Activated T-cell treated with anti-CD3 and anti-CD28 coated beads for 1 hour (primary cell): Measurements from ENCODE around the gene MAP3K15.

Experiments used
- DNase-seq: peaks from one replicate; pipeline ENCODE4 v3.0.0-alpha.2; 2020; ENCODE audit warnings: low read depth

Gene MAP3K15, protein sequence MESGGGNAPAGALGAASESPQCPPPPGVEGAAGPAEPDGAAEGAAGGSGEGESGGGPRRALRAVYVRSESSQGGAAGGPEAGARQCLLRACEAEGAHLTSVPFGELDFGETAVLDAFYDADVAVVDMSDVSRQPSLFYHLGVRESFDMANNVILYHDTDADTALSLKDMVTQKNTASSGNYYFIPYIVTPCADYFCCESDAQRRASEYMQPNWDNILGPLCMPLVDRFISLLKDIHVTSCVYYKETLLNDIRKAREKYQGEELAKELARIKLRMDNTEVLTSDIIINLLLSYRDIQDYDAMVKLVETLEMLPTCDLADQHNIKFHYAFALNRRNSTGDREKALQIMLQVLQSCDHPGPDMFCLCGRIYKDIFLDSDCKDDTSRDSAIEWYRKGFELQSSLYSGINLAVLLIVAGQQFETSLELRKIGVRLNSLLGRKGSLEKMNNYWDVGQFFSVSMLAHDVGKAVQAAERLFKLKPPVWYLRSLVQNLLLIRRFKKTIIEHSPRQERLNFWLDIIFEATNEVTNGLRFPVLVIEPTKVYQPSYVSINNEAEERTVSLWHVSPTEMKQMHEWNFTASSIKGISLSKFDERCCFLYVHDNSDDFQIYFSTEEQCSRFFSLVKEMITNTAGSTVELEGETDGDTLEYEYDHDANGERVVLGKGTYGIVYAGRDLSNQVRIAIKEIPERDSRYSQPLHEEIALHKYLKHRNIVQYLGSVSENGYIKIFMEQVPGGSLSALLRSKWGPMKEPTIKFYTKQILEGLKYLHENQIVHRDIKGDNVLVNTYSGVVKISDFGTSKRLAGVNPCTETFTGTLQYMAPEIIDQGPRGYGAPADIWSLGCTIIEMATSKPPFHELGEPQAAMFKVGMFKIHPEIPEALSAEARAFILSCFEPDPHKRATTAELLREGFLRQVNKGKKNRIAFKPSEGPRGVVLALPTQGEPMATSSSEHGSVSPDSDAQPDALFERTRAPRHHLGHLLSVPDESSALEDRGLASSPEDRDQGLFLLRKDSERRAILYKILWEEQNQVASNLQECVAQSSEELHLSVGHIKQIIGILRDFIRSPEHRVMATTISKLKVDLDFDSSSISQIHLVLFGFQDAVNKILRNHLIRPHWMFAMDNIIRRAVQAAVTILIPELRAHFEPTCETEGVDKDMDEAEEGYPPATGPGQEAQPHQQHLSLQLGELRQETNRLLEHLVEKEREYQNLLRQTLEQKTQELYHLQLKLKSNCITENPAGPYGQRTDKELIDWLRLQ (N-terminal part only)

DNA sequence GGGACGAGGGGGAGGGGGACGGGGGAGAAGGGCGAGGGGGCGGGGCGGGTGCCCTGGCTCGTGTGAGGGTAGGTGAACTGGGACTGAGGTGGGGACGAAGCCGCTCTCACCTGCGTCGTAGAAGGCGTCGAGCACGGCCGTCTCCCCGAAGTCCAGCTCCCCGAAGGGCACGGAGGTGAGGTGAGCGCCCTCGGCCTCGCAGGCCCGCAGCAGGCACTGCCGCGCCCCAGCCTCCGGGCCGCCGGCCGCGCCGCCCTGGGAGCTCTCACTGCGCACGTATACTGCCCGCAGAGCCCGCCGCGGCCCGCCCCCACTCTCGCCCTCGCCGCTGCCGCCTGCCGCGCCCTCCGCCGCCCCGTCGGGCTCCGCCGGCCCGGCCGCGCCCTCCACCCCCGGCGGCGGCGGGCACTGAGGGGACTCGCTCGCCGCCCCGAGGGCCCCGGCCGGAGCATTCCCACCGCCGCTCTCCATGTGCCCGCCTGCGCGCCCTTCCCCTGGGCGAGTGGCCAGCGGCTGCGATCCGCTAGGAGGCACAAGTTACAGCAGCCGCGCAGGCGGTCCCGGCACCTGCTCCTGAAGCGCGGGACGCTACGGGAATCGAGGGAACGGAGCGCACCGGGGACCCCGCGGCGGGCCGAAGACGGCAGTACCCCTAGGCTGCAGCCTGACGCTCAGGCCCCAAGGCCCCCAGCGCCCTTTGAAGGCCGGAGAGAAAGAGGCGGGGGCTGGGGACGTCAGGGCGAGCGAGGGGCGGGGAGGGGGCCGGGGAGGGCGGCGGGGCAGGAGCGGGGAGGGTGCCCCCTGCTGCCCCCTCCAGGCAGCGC, at the start of gene MAP3K15:
Gene MAP3K15, minus strand, starts transcription at position 718 of the 824 bp plus-strand sequence. Its CDS starts 247 bp downstream, at position 471.
- DNase-seq = no peak

DNA sequence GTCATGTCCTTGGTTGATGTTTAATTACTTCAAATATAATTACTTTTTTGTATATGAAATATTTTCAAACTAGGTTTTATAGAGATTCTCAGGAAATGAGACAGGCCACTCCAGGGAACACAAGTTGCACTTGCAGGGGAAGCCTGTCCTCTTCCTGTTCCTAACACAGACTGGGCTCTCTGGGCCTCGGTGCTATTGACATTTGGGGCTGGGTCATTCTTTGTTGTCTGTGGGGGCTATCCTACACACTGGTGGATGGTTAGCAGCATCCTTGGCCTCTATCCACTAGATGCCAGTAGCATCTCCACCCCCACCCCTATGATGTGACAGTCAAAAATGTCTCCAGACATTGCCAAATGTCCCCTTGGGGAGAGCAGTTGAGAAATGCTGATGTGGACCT, 49.3 kb upstream of the MAP3K15 start:
- no peak for DNase-seq

DNA sequence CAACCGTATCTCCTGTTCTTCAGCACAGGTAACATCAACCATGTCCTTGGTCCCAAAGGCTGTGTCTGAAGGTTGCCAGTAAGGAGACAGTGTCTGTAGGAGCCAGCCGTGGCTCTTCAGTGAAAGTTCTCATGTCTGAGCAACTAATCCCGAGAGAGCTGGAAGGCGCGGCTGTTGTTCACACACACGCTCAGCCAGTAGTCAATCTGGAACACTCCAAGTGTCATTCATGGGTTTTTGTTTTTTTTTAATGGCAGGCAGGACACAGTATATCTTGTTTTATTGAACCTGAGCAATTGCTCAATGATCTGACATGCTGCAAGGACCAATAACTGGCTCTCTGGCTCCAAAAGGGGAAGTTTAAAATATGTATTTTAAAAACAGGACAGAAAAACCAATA, 48.4 kb upstream of the MAP3K15 start:
- no peak for DNase-seq

DNA sequence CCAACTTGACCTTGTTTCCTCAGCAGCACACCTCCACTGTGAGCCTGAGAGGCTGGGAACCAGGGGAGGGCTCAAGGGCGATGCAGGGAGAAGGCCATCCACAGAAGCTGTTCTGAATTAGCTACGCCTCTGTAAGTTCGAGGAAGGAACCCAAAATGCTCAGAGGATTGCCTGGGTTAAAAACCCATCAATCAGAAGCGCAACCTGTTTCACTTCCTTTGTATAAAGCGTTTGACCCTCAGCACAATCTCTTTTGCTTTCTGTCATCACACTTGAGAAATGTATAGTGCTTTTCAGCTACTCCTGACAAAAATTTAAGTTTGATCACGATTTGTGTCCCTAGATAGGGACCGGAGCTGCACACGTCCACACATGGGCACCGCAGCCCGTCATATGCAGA, 48.0 kb upstream of the MAP3K15 start:
- DNase-seq = no peak

DNA sequence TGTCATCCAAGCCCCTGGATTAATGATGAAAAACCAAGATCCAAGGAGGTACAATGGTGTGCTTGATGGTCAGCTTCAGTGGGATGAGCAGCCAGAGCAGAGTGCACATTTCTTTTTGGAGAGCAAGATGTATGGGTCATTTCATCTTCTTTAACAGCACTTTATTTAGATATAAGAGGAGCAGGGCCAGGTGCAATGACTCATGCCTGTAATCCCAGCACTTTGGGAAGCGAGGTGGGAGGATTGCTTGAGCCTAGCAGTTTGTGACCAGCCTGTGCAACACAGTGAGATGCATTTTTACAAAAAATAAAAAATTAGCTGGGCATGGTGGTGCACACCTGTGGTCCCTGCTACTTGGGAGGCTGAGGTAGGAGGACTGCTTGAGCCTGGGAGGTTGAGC, 45.3 kb upstream of the MAP3K15 start:
- no peak for DNase-seq

DNA sequence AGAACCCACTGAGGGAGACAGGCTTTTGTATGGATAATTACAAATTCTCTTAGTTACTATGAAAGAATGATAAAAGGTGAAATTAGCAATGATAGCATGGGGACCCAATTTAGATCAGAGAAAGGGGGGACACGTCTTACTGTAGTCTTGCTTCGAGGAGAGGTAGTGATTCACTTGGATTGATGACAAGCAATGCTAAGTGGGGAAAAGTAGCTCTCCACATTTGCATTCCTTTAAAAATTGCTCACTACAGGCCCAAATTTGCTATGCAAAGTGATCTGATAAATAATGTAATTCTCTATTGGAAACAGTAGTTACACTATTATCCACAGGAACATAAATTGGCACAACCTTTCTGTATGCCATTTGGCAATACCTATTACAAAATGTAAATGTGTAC, 42.5 kb upstream of the MAP3K15 start:
- DNase-seq = no peak

DNA sequence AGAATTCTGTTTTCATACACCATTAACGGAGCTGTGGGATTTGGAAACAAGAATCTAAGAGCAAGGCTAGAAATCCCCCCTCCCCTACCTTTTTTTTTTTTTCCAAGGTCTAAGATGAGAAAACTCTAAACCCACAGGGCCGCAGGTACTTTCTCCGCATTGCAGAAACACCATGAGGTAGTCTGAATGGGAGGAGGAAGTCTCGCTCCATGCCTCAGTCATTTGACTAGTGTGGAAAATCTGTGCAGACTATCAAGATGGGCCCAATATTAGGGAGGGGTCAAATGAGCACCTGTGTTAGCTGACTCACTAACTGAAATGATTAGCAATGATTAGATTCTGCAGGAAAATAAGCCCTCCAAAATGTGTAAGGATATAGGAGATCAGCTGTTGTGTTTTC, 40.9 kb upstream of the MAP3K15 start:
- no peak for DNase-seq

DNA sequence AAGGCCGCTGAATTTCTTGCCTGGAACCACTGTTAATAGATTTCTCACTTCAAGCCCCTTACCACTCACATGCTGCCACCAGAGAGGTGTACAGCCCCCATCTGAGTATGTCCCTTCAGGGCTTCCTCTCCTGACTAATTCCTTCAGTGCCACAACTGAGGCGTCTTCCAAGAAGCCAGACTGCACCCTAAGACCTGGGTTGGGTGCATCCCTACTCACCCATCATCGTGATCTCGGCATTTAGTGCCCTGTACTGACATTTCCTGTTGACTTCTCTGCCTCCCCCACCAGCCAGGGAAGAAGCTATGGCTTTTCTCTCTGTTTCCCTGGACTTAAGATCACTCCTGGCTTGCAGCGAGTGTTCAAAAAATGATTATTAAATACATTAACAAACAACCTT, 40.4 kb upstream of the MAP3K15 start:
- DNase-seq = no peak

DNA sequence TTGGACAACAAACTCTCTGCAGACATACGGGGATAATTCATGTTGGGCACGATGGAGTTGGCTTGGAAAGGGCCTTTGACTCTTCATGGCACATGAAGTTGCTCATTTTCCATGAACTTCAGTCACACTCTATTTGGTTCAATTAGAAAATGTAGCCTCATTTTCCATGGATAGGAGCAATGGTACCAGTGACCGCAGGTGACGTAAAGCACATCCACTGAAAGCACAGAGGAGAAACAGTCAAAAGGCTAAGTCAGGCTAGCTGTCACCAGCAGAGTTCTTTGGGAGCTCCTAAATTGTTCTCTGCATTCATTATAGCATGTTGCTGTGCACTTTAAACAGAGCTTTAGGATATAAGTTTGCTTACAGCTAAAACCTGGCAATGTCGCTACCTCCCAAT, 39.9 kb upstream of the MAP3K15 start:
- no peak for DNase-seq

DNA sequence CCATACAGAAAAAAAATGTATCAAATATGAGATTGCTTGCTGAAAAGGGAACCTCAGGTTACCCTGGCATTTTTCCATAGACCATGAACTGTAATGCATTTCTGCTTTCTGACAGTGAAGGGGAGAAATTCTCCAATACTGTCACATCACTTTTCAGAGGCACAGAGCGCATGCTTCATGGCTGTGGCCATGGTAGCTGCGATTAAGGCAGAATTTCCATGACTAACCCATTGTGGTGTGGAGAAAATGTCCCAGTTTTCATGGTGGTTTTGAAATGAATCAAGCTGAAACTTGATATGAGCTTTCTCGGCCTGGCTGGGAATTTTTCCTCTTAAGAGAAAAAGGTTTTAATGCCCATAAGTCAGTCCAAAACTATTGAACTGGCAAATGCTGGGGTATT, 39.5 kb upstream of the MAP3K15 start:
- DNase-seq = no peak

DNA sequence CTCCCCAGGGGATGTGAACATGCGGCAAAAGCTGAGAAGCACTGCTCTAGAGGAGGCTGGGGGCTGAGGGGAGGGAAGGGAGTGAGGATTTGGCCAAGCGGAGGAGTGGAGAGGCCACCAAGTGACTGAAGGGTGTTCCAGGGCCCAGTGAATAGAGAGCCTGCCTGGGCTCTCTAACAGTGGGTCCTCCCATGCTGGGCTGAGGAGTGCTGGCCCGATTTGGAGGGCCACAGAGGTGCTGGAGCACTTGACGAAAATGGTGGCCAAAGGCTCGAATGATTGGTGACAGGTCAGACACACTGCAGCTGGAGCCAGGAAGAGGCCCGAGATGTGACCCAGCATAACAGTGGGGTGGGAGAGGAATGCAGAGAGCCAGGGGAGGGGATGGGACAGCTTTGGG, 37.5 kb upstream of the MAP3K15 start:
- DNase-seq = no peak

DNA sequence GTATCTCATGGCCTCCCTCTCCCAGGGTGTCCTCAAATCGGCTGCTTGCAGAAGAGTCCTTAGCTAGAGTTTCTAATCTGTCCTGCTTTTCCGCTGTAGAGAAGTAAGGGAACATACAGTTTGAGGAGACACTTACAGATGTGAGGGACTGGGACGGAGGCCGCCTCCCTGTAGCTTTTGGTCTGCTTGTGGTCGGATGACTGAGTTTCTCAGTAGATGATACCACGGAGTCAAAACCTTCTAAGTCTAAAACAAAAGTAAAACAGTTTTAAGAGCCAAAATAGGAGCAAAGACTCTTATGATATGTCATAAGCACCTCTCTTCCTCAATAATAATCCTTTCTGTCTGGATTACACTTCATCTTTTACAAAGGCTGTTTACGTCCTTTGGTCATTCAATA, 34.5 kb upstream of the MAP3K15 start:
- no peak for DNase-seq

DNA sequence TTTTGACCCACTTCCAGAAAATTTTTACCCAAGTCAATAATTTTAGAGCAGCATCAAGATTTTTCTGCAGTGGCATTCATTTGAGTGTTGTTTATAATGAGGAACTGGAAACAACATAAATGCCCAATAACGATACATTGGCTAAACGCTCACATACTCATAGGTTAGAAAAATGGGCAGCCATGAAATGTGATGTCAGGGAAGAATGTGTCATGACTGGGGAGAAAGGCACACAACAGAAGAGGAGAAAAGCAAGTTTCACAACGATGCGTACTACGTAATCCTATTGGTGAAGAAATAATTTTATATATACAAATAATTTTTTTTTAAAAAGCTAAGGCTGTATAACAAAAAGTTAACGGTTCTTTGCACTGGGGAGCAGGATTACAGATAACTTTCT, 33.6 kb upstream of the MAP3K15 start:
- DNase-seq = no peak

DNA sequence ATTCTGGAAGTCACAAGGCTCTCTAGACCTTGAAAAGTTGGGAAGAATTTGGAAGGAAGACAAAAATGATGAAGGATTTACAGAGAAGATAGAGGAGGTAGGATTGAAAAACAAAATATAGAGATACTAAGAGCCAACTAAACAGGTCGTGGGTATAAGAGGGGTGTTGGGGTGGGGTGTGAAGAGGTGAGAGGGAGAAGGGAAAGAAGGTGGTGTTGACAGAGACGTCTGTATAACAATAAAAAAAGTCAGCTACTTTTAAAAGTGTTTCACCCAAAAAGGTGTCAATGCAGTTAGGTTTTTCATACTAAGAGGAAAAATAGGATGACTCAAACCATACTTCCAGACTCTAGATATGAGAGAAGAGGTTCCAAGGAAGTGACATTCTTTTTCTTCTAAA, 33.0 kb upstream of the MAP3K15 start:
- no peak for DNase-seq

DNA sequence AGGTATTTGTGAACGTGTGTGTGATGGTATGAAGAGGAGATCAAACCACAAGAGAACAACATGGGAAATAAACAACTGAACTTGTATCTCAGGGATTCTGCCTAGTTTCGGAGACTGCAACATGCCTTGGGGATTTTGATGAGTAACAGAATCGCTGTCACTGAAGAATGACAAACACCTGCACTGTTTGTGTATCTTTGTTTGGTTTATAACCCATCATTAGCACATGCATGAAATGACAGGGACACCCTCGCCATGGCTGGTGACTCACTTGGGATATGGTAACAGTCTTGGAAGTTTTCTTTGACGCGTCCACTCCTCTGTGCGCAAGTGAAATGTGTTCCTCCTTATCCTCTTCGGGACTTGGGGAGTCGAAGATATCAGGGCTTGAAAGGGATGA, 30.3 kb upstream of the MAP3K15 start:
- no peak for DNase-seq

DNA sequence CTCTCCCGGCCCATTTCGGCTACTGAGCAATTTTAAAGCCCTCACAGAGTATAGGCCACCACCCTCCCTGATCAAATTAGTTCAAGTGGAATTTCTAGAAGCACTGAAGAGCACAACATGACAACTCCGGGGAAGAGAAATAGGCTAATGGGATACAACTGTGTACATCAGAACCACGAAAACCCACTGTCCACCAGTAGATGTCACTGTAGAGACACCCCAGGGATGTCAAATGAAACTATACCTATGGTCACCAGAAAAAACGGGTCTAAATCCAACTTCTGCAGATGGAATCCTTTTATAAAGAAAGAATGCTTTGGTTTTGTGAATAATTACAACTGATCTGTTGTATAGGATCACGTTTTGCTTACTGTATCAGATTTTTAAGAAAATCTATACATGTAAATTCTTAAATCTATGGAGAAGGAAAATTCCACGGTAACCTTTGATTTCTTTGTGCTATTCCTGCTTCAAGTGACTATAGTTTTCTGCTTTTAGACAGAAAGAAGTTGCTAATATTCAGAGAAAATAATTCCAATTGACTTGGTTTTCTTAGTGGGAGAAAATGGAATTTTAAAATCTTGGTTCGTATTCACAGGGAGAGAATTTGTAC, 29.5 kb upstream of the MAP3K15 start:
- DNase-seq = no peak

DNA sequence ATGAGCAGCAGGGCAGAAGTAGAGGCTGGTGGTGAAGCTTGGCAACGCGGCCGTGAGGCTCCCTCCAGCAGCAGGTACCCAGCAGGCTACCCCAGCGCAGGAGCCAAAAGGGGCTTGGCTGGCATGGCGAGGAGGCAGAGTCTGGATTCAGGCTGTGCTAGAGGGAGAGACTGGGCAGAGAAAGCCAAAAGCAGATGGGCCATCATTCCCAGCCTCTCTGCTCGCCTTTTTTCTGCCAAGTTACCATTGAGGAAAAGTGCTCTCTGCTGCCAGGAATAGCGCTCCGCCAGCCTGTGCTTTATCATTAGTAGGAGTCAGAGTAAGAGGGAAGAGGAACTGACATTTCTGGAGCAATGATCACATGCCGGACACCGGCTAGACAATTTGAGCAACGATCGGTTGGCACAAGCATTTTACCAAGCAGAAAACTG, 28.7 kb upstream of the MAP3K15 start:
- DNase-seq = no peak

DNA sequence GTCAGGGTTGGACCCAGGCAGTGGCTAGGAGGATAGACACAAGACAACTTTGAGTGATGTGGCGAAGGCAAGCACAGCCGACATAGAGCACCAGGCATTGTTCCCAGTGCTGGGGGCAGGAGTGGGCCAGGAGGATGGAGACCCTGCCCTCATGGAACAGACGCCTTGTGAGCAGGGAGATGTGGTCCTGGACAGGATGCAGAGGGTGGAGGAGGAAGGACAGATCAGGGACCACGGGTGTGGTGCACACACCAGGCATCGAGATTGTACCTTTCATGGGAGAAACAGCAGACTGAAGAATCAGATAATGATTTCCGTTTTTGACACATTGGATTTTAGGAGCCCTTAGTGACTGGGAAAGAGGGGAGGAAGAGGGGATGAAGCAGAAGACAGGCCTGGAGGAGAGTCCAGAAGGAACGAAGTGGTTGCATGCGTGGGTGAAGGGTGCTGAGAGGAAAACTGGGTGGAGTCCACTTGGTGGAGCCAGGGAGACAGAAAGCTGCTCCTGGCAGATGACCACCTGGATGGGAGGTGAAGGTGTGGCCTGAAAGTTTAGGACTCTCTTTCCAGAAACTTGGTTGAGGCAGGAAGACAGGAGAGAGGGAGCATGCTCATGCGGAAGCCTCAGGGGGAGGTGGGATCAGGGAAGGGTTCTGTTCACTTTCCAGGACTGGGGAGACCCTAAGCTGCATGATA, 27.9 kb upstream of the MAP3K15 start:
- DNase-seq = no peak

DNA sequence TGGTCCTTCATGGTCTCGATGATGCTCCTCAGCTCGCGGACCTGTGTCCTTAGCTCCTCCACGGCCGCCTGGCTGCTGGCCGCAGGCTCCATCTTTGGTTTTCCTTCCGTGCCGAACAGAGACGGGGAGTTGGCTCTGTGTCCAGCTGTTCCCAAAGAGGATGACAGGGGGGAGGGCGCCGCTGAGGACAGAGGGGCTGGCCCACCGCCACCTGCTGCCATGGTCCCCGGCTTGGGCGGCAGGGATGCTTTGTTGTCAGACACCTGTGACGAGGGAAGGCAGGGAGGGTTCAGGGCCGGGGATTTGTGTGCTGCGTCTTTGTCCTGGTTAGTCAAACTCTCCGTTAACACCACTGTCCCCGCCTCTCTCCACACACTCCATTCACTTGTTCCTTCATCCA, 26.6 kb upstream of the MAP3K15 start:
- no peak for DNase-seq

DNA sequence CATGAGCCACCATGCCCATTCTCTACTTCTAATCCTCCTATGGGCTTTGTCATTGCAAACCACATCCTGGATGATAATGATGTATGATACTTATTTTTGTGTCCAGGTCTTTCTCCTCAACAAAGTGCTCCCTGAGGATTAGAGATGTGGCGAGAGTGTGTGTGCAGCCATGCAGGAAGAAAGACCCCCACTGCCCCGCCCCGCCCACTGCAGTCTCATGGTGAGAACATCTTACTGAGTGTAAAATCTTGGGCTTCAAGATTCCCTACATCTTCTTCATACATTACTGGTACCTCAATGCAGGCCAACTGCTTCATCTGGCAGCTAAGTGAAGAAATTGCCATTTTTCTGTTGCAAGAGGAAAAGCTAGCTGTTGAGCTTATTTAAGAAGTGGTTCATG, 25.9 kb upstream of the MAP3K15 start:
- no peak for DNase-seq

DNA sequence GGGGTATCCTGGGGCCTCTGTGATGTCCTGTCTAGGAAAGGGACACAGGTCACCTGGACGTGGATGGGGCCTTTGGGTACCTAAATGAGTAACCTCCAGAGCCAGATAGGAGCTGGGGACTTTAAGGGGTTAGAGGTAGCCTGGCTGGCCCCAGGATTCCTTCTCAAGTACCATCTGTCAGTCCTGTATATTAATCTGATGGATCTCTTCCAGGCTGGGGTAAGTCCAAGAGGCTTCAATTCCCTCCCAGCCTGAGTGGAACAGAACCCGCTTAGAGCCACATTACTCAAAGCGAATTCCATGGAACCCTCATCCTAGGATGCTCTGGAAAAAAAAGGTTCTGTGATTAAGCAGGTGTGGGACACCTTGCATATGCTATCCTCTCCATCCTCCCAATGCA, 24.8 kb upstream of the MAP3K15 start:
- DNase-seq = no peak
